GM12801 (cell line): ENCODE results near the gene COX18.

Experiments used
- CTCF ChIP-seq: IDR thresholded peaks from one replicate; pipeline ENCODE4 v1.5.1; 2011; ENCODE audit warnings: control low read depth; ENCODE audit not compliant: insufficient read length; ENCODE audit errors: extremely low read depth

Gene COX18

GRCh38 chr4:73019462-73020047 lies 50.0 kb downstream of the COX18 start:
- no peak for TF ChIP-seq CTCF

- no peak for TF ChIP-seq CTCF
Observed at GRCh38 chr4:73018595-73018994, 50.9 kb downstream of the COX18 start.

- no peak for TF ChIP-seq CTCF
Observed at GRCh38 chr4:73013310-73013709, 56.2 kb downstream of the COX18 start.

GRCh38 chr4:73012673-73013072 lies 56.8 kb downstream of the COX18 start:
- no peak for TF ChIP-seq CTCF

GRCh38 chr4:73011629-73011985 lies 57.9 kb downstream of the COX18 start:
- TF ChIP-seq CTCF, result no peak

GRCh38 chr4:73010789-73011628 lies 58.5 kb downstream of the COX18 start:
- TF ChIP-seq CTCF, result no peak

GRCh38 chr4:73007526-73008100 lies 61.9 kb downstream of the COX18 start:
- no peak for TF ChIP-seq CTCF
